NCI-H1092 treated with DMSO at 0.1 percent for 48 hours (cell line): ENCODE measurements around the gene RNF41.

Experiments
- DNase-seq: peaks from one replicate; lab custom pipeline; 2025; lab: John Stamatoyannopoulos, UW

Gene RNF41

GRCh38 chr12:56243731-56244181 lies 22.0 kb upstream of the RNF41 start:
- no peak for DNase-seq

- DNase-seq: no peak
Measured at GRCh38 chr12:56242986-56243385, 21.3 kb upstream of the RNF41 start.

GRCh38 chr12:56241424-56242303 lies 19.9 kb upstream of the RNF41 start:
- DNase-seq: no peak

GRCh38 chr12:56237552-56237951 lies 15.8 kb upstream of the RNF41 start:
- no peak for DNase-seq

- DNase-seq: no peak
Measured at GRCh38 chr12:56236985-56237384, 15.3 kb upstream of the RNF41 start.

- DNase-seq: no peak
Measured at GRCh38 chr12:56236091-56236490, 14.4 kb upstream of the RNF41 start.

GRCh38 chr12:56234746-56235436 lies 13.2 kb upstream of the RNF41 start:
- no peak for DNase-seq

- no peak for DNase-seq
Measured at GRCh38 chr12:56231184-56231582, 9.5 kb upstream of the RNF41 start.

- no peak for DNase-seq
Measured at GRCh38 chr12:56230432-56231183, 8.9 kb upstream of the RNF41 start.

GRCh38 chr12:56229916-56230431 lies 8.3 kb upstream of the RNF41 start, which contains the start of gene SLC39A5:
Gene SLC39A5 (plus strand): TSS chr12:56230051. CDS start chr12:56231275, 1,224 bp downstream.
- DNase-seq: no peak

- DNase-seq: no peak
Measured at GRCh38 chr12:56229082-56229481, 7.4 kb upstream of the RNF41 start.

- DNase-seq: no peak
Measured at GRCh38 chr12:56224954-56225353, 3.2 kb upstream of the RNF41 start.

GRCh38 chr12:56224102-56224701 lies 2.5 kb upstream of the RNF41 start, which contains the start of gene NABP2:
Gene NABP2 (plus strand): TSS chr12:56224342. CDS start chr12:56224857, 515 bp downstream.
- peak; percentile 93 for DNase-seq

GRCh38 chr12:56223571-56224101 lies 1.9 kb upstream of the RNF41 start:
- DNase-seq: no peak

- no peak for DNase-seq
Measured at GRCh38 chr12:56222531-56222895, 791 bp upstream of the RNF41 start.

- DNase-seq: peak; percentile 24
Measured at GRCh38 chr12:56221232-56221756, 428 bp downstream of the RNF41 start.

GRCh38 chr12:56220611-56221231 lies 1.0 kb downstream of the RNF41 start:
- DNase-seq: no peak

- no peak for DNase-seq
Measured at GRCh38 chr12:56219840-56220239, 1.9 kb downstream of the RNF41 start.

- no peak for DNase-seq
Measured at GRCh38 chr12:56216461-56216860, 5.3 kb downstream of the RNF41 start.

GRCh38 chr12:56213878-56214277 lies 7.8 kb downstream of the RNF41 start:
- DNase-seq: no peak

GRCh38 chr12:56212361-56212760 lies 9.4 kb downstream of the RNF41 start:
- DNase-seq: no peak
